Inflammatory macrophage (primary cell): Measurements from ENCODE around the gene KRI1.
"Not testable (repeated sequence)": the region's sequence is repeated elsewhere in the genome, so short reads cannot be mapped to it uniquely, and the experiment has no call there.

Source experiments
- DNase-seq, 2 donors: peaks; one replicate each; pipeline ENCODE4 v3.0.0-alpha.2; 2020 to 2022

Gene KRI1

DNA sequence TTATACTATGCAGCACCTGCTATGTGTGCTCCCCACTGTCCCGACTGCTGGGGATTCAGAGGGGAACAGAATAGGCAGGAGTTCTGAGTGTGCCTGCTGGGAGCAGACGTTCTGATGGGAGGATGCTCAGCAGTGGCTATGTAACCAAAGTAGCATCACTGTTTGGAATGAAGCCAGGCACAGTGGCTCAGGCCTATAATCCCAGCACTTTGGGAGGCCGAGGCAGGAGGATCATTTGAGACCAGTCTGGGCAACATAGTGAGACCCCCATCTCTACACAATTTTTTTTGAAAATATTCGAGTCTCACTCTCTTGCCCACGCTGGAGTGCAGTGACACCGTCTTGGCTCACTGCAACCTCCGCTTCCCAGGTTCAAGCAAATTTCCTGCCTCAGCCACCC, 16.1 kb downstream of the KRI1 start:
- DNase-seq = no peak

DNA sequence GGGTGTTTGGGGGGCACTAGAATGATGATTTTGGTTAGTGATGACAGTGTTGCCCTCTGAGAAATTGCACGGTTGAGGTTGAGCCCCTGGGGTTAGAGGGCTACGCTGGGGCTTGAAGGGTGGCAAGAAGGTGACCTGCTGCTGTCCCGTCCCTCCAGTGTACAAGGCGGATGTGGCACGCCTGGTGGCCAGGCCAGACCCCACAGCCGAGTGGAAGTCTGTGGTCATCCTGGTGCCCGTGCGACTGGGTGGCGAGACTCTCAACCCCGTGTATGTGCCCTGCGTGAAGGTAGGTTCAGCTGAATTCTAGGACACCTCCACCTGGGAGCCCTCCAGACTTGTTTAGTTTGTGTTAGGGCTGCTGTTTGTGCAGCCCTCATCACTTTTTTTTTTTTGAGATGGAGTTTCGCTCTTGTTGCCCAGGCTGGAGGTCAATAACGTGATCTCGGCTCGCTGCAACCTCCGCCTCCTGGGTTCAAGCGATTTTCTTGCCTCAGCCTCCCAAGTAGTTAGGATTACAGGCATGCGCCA, 17.0 kb downstream of the KRI1 start:
- no peak for DNase-seq

GRCh38 chr19:10546817-10547216, 19.0 kb downstream of the KRI1 start:
- no peak for DNase-seq

DNA sequence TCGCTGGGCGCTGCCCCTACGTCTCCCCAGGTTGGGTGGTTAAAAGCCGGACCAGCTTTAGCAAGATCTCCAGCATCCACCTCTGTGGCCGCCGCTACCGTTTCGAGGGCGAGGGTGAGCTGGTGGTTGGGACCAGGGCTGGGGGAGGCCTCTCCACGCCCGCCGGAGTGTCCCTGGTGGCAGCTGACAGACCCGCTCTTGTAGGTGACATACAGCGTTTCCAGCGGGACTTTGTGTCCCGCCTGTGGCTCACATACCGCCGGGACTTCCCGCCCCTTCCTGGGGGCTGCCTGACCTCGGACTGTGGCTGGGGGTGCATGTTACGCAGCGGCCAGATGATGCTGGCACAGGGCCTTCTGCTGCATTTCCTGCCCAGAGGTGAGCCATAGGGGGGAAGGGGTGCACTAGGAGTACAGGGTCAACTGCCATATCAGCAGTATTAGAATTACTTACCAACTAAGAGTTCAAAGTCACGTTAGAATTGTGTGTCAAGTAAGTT, 21.0 kb downstream of the KRI1 start:
- DNase-seq = no peak

DNA sequence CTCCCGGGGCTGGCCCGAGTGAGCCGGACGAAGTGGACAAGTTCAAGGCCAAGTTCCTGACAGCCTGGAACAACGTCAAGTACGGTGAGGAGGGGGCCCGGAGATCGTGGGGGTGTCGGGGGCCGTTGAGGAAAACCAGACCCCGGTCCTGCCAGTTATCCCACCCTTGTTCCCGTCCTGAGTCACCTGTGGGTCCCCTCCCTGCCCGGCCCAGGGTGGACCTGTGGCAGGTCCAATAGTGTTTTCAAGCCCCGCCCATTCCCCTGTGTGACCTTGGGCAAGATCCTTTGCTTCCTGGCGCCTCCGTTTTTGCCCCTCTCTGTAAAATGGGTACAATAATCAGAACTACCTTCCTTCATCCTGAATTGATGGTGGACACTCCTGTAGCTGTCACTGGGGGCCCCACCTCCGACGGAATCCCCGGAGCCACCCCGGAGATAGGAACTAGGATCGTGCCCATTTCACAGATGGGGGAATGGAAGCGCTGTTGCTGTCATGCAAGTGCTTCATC, 21.5 kb downstream of the KRI1 start:
- DNase-seq = peak in 1 of 2 donors; percentile 27

GRCh38 chr19:10543420-10544241, 22.2 kb downstream of the KRI1 start, which contains the start of gene ATG4D:
ATG4D (plus strand) TSS chr19:10543904; CDS start chr19:10544091, 187 bp downstream.
- DNase-seq = peak; percentile 71 to 73

- no peak for DNase-seq
Observed at GRCh38 chr19:10543059-10543419, 22.8 kb downstream of the KRI1 start.

- peak in 1 of 2 donors; percentile 16 for DNase-seq
Observed at GRCh38 chr19:10539016-10539415, 26.8 kb downstream of the KRI1 start.

- peak in 1 of 2 donors; percentile 28 for DNase-seq
Observed at GRCh38 chr19:10538204-10538983, 27.4 kb downstream of the KRI1 start.

DNA sequence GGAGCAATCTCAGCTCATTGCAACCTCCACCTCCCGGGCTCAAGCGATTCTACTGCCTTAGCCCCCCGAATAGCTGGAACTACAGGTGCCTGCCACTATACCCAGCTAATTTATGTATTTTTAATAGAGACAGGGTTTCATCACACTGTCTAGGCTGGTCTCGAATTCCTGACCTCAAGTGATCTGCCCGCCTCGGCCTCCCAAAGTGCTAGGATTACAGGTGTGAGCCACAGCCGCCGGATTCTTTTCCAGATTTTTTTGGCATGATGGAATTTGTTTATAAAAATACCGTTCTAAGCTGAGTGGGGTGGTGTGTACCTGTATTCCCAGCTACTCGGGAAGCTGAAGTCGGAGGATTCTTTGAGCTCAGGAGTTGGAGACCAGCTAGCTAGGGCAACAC, 28.1 kb downstream of the KRI1 start:
- no peak for DNase-seq

- DNase-seq = no peak
Observed at GRCh38 chr19:10535613-10536012, 30.2 kb downstream of the KRI1 start.

- no peak for DNase-seq
Observed at GRCh38 chr19:10533646-10534386, 32.0 kb downstream of the KRI1 start.

GRCh38 chr19:10532457-10532856, 33.4 kb downstream of the KRI1 start:
- DNase-seq = no peak

GRCh38 chr19:10526887-10527286, 38.9 kb downstream of the KRI1 start:
- not testable (repeated sequence) for DNase-seq

- no peak for DNase-seq
Observed at GRCh38 chr19:10525636-10526035, 40.2 kb downstream of the KRI1 start.

GRCh38 chr19:10523135-10523636, 42.6 kb downstream of the KRI1 start:
- DNase-seq = no peak

DNA sequence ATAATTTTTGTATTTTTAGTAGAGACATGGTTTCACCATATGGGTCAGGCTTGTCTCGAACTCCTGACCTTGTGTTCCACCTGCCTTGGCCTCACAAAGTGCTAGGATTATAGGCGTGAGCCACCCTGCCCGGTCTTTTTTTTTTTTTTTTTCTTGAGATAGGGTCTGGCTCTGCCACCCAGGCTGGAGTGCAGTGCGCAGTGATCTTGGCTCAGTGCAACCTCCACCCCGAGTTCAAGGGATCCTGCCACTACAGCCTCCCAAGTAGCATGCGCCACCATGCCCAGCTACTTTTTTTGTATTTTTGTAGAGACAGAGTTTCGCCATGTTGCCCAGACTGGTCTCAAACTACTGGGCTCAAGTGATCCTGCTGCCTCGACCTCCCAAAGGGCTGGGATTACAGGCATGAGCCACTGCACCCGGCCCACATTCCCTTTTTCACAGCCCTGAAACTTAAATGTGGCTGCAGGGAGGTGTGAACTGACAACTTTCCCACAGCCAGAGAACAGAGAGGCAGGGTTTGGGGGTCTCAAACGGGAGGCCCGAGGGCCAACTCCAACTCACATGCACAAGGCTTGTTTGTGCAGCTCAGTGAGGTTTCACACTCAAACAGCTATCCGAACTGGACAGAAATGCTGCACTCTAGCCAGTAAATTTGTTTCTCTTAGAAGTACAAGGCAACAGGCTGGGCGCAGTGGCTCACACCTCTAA, 44.2 kb downstream of the KRI1 start:
- DNase-seq = no peak

DNA sequence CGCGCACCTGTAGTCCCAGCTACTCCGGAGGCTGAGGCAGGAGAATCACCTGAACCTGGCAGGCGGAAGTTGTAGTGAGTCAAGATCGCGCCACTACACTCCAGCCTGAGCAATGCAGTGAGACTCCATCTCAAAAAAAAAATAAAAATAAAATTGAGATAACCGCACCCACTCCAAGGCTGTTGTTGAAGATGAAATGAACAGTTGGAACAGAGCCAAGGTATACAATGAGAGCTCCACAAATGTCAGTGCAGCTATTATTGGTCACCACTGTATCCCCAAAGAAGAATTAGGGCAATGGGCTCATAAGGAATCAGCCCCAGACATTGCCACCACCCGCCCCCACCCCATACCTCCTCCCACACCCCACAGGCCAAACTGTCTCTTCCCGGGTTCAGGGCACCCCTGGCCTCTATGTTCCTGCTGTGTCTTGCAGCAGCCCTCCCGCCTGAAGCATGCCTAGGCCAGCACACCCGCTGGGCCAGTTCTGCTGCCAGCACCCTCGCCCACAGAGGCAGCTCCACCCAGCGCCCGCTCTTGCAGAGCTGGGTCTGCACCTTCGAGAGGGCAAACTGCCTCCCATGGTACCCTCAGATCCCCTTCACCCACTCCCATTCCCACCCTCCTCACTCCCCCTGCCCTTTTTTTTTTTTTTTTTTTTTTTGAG, 45.0 kb downstream of the KRI1 start:
- DNase-seq = no peak

- no peak for DNase-seq
Observed at GRCh38 chr19:10519421-10519820, 46.4 kb downstream of the KRI1 start.

DNA sequence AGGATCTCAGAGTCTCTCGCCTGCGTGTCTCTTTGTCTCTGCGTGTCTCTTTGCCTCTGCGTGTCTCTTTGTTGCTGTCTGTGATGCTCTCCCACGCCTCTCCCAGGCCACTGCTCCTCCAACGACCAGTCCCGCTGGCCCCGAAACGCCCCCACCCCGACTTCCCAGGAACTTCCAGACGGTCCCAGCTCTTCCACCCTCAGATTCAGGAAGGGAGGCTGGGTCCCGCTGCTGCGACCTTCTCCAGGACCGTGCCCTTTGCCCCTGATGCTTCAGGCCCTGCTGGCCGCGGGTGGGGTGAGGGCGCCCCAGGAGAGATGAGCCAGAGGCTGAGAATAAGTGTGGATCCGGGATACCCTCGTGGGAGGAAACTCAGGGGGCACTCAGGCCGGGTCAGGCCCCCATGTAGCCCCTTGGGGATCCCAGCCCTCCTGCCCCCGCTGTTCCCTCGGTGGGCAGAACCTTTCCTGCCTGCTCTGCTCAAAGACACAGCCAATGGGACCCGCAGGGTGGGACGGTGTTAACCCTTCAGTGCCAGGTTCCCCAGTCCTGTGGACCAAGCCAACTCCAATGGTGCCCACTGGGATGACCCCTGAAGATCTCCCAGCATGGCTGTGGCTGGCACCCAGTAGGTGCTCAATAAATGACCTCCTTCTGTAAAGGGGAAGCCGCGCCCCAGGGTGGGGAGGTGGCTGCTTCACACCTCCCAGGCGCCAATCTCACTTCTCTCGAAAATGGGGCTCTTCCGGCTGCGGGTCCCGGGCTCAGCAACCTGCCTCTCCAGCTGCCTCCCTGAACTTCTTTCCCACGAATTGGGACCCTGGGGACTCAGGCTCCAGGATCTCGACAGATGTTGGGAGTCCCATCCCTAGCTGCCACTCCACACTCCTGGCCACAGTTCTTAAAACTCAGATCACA, 47.1 kb downstream of the KRI1 start:
- peak in 1 of 2 donors; percentile 24 for DNase-seq
